HL-60 (cell line): Measurements from ENCODE around the gene LIPT2.

Source experiments
- CTCF ChIP-seq: IDR thresholded peaks from one replicate; pipeline ENCODE4 v1.5.1; 2011; ENCODE audit warnings: low read length, control low read depth, inconsistent platforms; ENCODE audit not compliant: insufficient read depth
- GABPA ChIP-seq: IDR thresholded peaks from 2 replicates; pipeline ENCODE4 v1.6.1; 2012; ENCODE audit warnings: low read depth
- POLR2AphosphoS5 ChIP-seq: IDR thresholded peaks from 2 replicates; pipeline ENCODE4 v1.6.1; 2012; ENCODE audit warnings: low read depth
- REST ChIP-seq: IDR thresholded peaks from 2 replicates; pipeline ENCODE4 v1.6.1; 2012; ENCODE audit warnings: low read depth; ENCODE audit not compliant: insufficient replicate concordance
- SPI1 ChIP-seq: IDR thresholded peaks from 2 replicates; pipeline ENCODE4 v1.6.1; 2012; ENCODE audit warnings: low read depth, mild to moderate bottlenecking, borderline replicate concordance

GRCh38 chr11:74450318-74450717 lies 43.2 kb downstream of the LIPT2 start:
- no peak for TF ChIP-seq POLR2AphosphoS5
- no peak for TF ChIP-seq CTCF
- TF ChIP-seq GABPA: no peak
- no peak for TF ChIP-seq SPI1
- TF ChIP-seq REST: no peak
